ENCODE results near the gene TXLNB.

DNA sequence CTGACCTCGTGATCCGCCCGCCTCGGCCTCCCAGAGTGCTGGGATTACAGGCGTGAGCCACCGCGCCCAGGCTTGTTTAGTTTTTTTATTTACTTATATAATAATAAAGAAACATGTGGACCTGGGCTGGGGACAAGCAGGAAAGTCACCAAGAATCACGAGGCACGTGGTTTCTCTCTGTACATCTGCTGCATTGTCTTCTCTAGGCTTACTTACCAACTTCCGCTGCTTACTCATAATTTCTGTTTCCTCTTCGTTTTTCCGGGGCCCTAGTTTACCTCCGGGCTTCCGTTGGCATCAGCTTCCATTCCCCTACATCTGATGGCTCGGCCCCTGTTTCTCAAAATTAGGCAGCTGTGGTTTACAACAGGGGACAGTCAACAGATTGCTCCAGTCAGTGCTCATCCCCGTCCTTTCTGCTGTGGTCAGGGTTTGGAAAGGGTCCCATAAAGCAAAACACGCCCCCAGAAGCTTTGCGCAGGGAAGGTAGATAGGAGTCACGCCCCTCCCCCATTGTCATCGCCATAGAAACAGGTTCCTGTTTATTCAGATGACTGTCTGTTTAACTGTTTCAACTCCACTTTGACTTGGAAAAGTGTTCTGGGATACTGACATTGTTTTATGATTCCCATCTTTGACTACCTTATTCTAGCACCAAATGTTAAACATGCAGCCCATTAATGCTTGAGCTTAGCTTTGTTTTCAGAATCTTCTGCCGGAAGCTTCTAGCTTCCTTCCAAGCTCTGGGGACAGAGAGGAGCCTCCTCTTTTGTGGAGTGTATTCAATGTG lies 31.9 kb upstream of the TXLNB start:
- TF ChIP-seq, protein P1, sequence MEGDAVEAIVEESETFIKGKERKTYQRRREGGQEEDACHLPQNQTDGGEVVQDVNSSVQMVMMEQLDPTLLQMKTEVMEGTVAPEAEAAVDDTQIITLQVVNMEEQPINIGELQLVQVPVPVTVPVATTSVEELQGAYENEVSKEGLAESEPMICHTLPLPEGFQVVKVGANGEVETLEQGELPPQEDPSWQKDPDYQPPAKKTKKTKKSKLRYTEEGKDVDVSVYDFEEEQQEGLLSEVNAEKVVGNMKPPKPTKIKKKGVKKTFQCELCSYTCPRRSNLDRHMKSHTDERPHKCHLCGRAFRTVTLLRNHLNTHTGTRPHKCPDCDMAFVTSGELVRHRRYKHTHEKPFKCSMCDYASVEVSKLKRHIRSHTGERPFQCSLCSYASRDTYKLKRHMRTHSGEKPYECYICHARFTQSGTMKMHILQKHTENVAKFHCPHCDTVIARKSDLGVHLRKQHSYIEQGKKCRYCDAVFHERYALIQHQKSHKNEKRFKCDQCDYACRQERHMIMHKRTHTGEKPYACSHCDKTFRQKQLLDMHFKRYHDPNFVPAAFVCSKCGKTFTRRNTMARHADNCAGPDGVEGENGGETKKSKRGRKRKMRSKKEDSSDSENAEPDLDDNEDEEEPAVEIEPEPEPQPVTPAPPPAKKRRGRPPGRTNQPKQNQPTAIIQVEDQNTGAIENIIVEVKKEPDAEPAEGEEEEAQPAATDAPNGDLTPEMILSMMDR (IDR thresholded peaks at IDR 0.05), result no peak
- no peak for TF ChIP-seq POLR2A (IDR thresholded peaks at IDR 0.05)
